ENCODE measurements around the gene ATG9B. TPM values are rescaled to one million over a fixed set of nuclear protein-coding genes. Genes with fewer than 3 reads are reported as not detected.

Gene ATG9B
- total RNA-seq, 2 donors from 2014 or later: not detected

GRCh38 chr7:151056283-151056665 is 32.0 kb upstream of the ATG9B start:
- intact Hi-C loops (cut with DNase I): no loop called here
- Histone ChIP-seq H3K27me3 (no peaks in the 10 kb centered on the region), H3K27ac (no peak overlapping the region), H3K9me3 (no peaks in the 10 kb centered on the region), H3K36me3 (replicated peaks in 1 of 2; ENCODE audit: insufficient read depth in 1 of 2, low read depth in 2 of 2) (no peaks in the 10 kb centered on the region), H3K4me3 (no peak overlapping the region), H3K4me1 (peaks cover 33% of the 10 kb centered on the region)
- TF ChIP-seq POLR2A (IDR thresholded peaks at IDR 0.05): no peak
- no peak for TF ChIP-seq CTCF (IDR thresholded peaks at IDR 0.05)
- DNase-seq (no peak), ATAC-seq (no peak)
- 78 to 87% methylated on average over 6 of the region's 6 CpGs for WGBS, 2 donors

- Histone ChIP-seq H3K36me3 (replicated peaks in 1 of 2; ENCODE audit: insufficient read depth in 1 of 2, low read depth in 2 of 2) (no peaks in the 10 kb centered on the region), H3K4me3 (no peak overlapping the region), H3K4me1 (peaks cover 25% of the 10 kb centered on the region), H3K9me3 (no peaks in the 10 kb centered on the region), H3K27me3 (no peaks in the 10 kb centered on the region), H3K27ac (no peak overlapping the region)
- ATAC-seq (no peak), DNase-seq (no peak)
- 95% methylated on average over 8 of the region's 8 CpGs for WGBS, 2 donors
- intact Hi-C loops (cut with DNase I): no loop called here
- TF ChIP-seq POLR2A (IDR thresholded peaks at IDR 0.05): no peak
- no peak for TF ChIP-seq CTCF (IDR thresholded peaks at IDR 0.05)
Observed at GRCh38 chr7:151053751-151054150, 29.5 kb upstream of the ATG9B start.

GRCh38 chr7:151053096-151053495 is 28.8 kb upstream of the ATG9B start:
- TF ChIP-seq POLR2A (IDR thresholded peaks at IDR 0.05) (no peak), CTCF (IDR thresholded peaks at IDR 0.05) (no peak)
- Histone ChIP-seq H3K27me3 (no peaks in the 10 kb centered on the region), H3K27ac (no peak overlapping the region), H3K4me3 (no peak overlapping the region), H3K36me3 (replicated peaks in 1 of 2; ENCODE audit: insufficient read depth in 1 of 2, low read depth in 2 of 2) (no peaks in the 10 kb centered on the region), H3K4me1 (peaks cover 20% of the 10 kb centered on the region), H3K9me3 (no peaks in the 10 kb centered on the region)
- DNase-seq (no peak), ATAC-seq (no peak)
- intact Hi-C loops (cut with DNase I): no loop called here
- 83 to 86% methylated on average over 4 of the region's 4 CpGs for WGBS, 2 donors

- Histone ChIP-seq H3K4me3 (no peak overlapping the region), H3K36me3 (replicated peaks in 1 of 2; ENCODE audit: insufficient read depth in 1 of 2, low read depth in 2 of 2) (no peaks in the 10 kb centered on the region), H3K9me3 (no peaks in the 10 kb centered on the region), H3K27ac (no peak overlapping the region), H3K4me1 (peaks cover 8% of the 10 kb centered on the region), H3K27me3 (no peaks in the 10 kb centered on the region)
- DNase-seq (peak; percentile 61 to 73 (median 63)), ATAC-seq (peak; percentile 83)
- intact Hi-C loops (cut with DNase I): no loop called here
- 5 to 29% methylated on average over 9 to 50 of the region's 50 CpGs for WGBS, 2 donors
- TF ChIP-seq CTCF (IDR thresholded peaks at IDR 0.05) (no peak), POLR2A (IDR thresholded peaks at IDR 0.05) (no peak)
Observed at GRCh38 chr7:151051108-151051507, 26.8 kb upstream of the ATG9B start.

- intact Hi-C loops (cut with DNase I): no loop called here
- no peak for ATAC-seq
- DNase-seq: no peak
- no peaks in the 10 kb centered on the region for H3K9me3 ChIP-seq
- H3K27me3 ChIP-seq: no peaks in the 10 kb centered on the region
- 86 to 90% methylated on average over 20 to 34 of the region's 38 CpGs for WGBS, 2 donors
- no peak overlapping the region for H3K4me3 ChIP-seq
- no peaks in the 10 kb centered on the region for H3K36me3 ChIP-seq (replicated peaks in 1 of 2; ENCODE audit: insufficient read depth in 1 of 2, low read depth in 2 of 2)
- TF ChIP-seq CTCF (IDR thresholded peaks at IDR 0.05) (no peak), POLR2A (IDR thresholded peaks at IDR 0.05) (no peak)
- H3K4me1 ChIP-seq: peaks cover 8% of the 10 kb centered on the region
- H3K27ac ChIP-seq: no peak overlapping the region
Observed at GRCh38 chr7:151048911-151049463, 24.7 kb upstream of the ATG9B start.

Measured in body of pancreas (tissue), 4 donors.